Measurements from ENCODE around the gene ATG10. TPM values are rescaled to one million over a fixed set of nuclear protein-coding genes. Genes with fewer than 3 reads are reported as not detected.
"Not testable (repeated sequence)": the region's sequence is repeated elsewhere in the genome, so short reads cannot be mapped to it uniquely, and the experiment has no call there.

ATG10 gene
- total and polyA plus RNA-seq, 11 donors, result 2.7 to 10.7 (median 5.7) TPM

GRCh38 chr5:82054004-82054710, 82.3 kb downstream of the ATG10 start:
- Histone ChIP-seq H3K27ac (no peak overlapping the region), H3K36me3 (no peaks in the 10 kb centered on the region), H3K4me3 (no peak overlapping the region), H3K9me3 (no peaks in the 10 kb centered on the region), H3K4me1 (peaks cover 0 to 4% (median 0%) of the 10 kb centered on the region in 12 donors), H3K27me3 (no peaks in the 10 kb centered on the region)
- WGBS, 4 donors, result 81 to 96% (median 94%) methylated on average over 3 of the region's 3 CpGs
- no peak for TF ChIP-seq CTCF (IDR thresholded peaks at IDR 0.05)
- no peak for TF ChIP-seq POLR2A (IDR thresholded peaks at IDR 0.05)
- ATAC-seq (no peak), DNase-seq (no peak)
- intact Hi-C loops (cut with DNase I), result no loop called here

GRCh38 chr5:82057051-82057450, 85.2 kb downstream of the ATG10 start:
- no peak for TF ChIP-seq POLR2A (IDR thresholded peaks at IDR 0.05)
- no peak for TF ChIP-seq CTCF (IDR thresholded peaks at IDR 0.05)
- no peak for ATAC-seq
- Histone ChIP-seq H3K4me3 (no peak overlapping the region), H3K9me3 (no peaks in the 10 kb centered on the region), H3K27me3 (no peaks in the 10 kb centered on the region), H3K36me3 (no peaks in the 10 kb centered on the region), H3K27ac (no peak overlapping the region), H3K4me1 (peaks cover 0 to 4% (median 0%) of the 10 kb centered on the region in 12 donors)
- intact Hi-C loops (cut with DNase I), result no loop called here
- DNase-seq, result no peak

- Histone ChIP-seq H3K36me3 (peaks cover 0 to 3% (median 0%) of the 10 kb centered on the region in 9 donors), H3K27me3 (no peaks in the 10 kb centered on the region), H3K4me3 (no peak overlapping the region), H3K27ac (no peak overlapping the region), H3K4me1 (peaks cover 0 to 10% (median 0%) of the 10 kb centered on the region in 12 donors), H3K9me3 (no peaks in the 10 kb centered on the region)
- 35 to 75% (median 74%) methylated on average over 1 of the region's 1 CpG for WGBS, 4 donors
- no peak for ATAC-seq
- intact Hi-C loops (cut with DNase I), result no loop called here
- no peak for DNase-seq
- TF ChIP-seq POLR2A (IDR thresholded peaks at IDR 0.05) (no peak), CTCF (IDR thresholded peaks at IDR 0.05) (no peak)
Measured at GRCh38 chr5:82058710-82059109, 86.9 kb downstream of the ATG10 start.

GRCh38 chr5:82066791-82067190, 95.0 kb downstream of the ATG10 start:
- no peak for DNase-seq
- Histone ChIP-seq H3K4me3 (no peak overlapping the region), H3K27me3 (no peaks in the 10 kb centered on the region), H3K9me3 (peaks cover 0 to 4% (median 0%) of the 10 kb centered on the region in 12 donors), H3K36me3 (peaks cover 0 to 3% (median 0%) of the 10 kb centered on the region in 9 donors), H3K27ac (no peak overlapping the region), H3K4me1 (peaks cover 0 to 13% (median 0%) of the 10 kb centered on the region in 12 donors)
- ATAC-seq, result no peak
- intact Hi-C loops (cut with DNase I), result no loop called here
- TF ChIP-seq CTCF (IDR thresholded peaks at IDR 0.05) (no peak), POLR2A (IDR thresholded peaks at IDR 0.05) (no peak)

GRCh38 chr5:82068042-82068441, 96.2 kb downstream of the ATG10 start:
- intact Hi-C loops (cut with DNase I); H3K9me3 ChIP-seq; DNase-seq; ATAC-seq; H3K27ac ChIP-seq; H3K27me3 ChIP-seq; H3K4me3 ChIP-seq; H3K4me1 ChIP-seq; H3K36me3 ChIP-seq: not testable (repeated sequence)
- WGBS, 4 donors, result 83 to 100% (median 98%) methylated on average over 3 of the region's 3 CpGs

All from heart left ventricle (tissue), 16 donors.